A673 (cell line): ENCODE results near the gene HPS3. TPM values are rescaled to one million over a fixed set of nuclear protein-coding genes. Genes with fewer than 3 reads are reported as not detected.
"Not testable (repeated sequence)": the region's sequence is repeated elsewhere in the genome, so short reads cannot be mapped to it uniquely, and the experiment has no call there.

Experiments used
- BruUV-seq: library from RNA; stranded (reverse); fragments of 400-500 nt; replicated peaks from 2 replicates; lab custom pipeline; 2021; lab: Mats Ljungman, UMichigan
- CTCF ChIA-PET: fragments of 300-600 bp; sonication (Branson Sonifier 250); formaldehyde crosslinking; loops from one replicate; lab custom pipeline; 2022; ENCODE audit warnings: antibody characterized with exemption; lab: Charles Lee
- POLR2A ChIA-PET: fragments of 300-600 bp; sonication (Branson Sonifier 250); formaldehyde crosslinking; loops from one replicate; lab custom pipeline; 2022; ENCODE audit warnings: antibody characterized with exemption; ENCODE audit not compliant: low non-redundant PET; lab: Charles Lee
- DNase-seq: peaks from one replicate; pipeline ENCODE4 v3.0.0-alpha.2; 2015; ENCODE audit warnings: low spot score
- H3K27ac ChIP-seq: fragments of 200-600 bp; sonication (generic); 2 replicates; pipeline ENCODE4 v1.5.1; 2016; ENCODE audit warnings: mixed run types, low read depth, mild to moderate bottlenecking, mixed read lengths, antibody characterized with exemption, low read length; ENCODE audit not compliant: poor library complexity, severe bottlenecking
- H3K27me3 ChIP-seq: fragments of 200-600 bp; sonication (generic); replicated peaks from 2 replicates; pipeline ENCODE4 v1.6.1; 2017; ENCODE audit warnings: mixed run types, low read depth, mild to moderate bottlenecking, mixed read lengths, antibody characterized with exemption, low read length; ENCODE audit not compliant: insufficient read depth, poor library complexity
- H3K36me3 ChIP-seq: fragments of 200-600 bp; sonication (generic); 2 replicates; pipeline ENCODE4 v1.6.1; 2016; ENCODE audit warnings: mixed run types, mild to moderate bottlenecking, mixed read lengths, antibody characterized with exemption, low read length; ENCODE audit not compliant: insufficient read depth, poor library complexity, severe bottlenecking
- H3K4me1 ChIP-seq: fragments of 200-600 bp; sonication (generic); 2 replicates; pipeline ENCODE4 v1.6.1; 2017; ENCODE audit warnings: mixed run types, mild to moderate bottlenecking, mixed read lengths, antibody characterized with exemption, low read length; ENCODE audit not compliant: insufficient read depth, poor library complexity, severe bottlenecking
- H3K4me3 ChIP-seq: fragments of 200-600 bp; sonication (generic); 2 replicates; pipeline ENCODE4 v1.5.1; 2016; ENCODE audit warnings: low read depth, mixed run types, mild to moderate bottlenecking, mixed read lengths, low read length; ENCODE audit not compliant: poor library complexity, severe bottlenecking
- H3K9me3 ChIP-seq: fragments of 200-600 bp; sonication (generic); 2 replicates; pipeline ENCODE4 v1.6.1; 2016; ENCODE audit warnings: mixed run types, low read depth, mild to moderate bottlenecking, mixed read lengths, antibody characterized with exemption, low read length; ENCODE audit not compliant: poor library complexity, severe bottlenecking
- CTCF ChIP-seq: fragments of 300-800, 200-600 bp; sonication (generic); conservative IDR thresholded peaks from 2 replicates; pipeline ENCODE4 v1.5.1; 2017; ENCODE audit warnings: low read depth, mild to moderate bottlenecking, antibody characterized with exemption, low read length, moderate library complexity, mixed read lengths
- EZH2 ChIP-seq: fragments of 200-600 bp; sonication (generic); IDR thresholded peaks from 2 replicates; pipeline ENCODE4 v1.6.1; 2017; ENCODE audit warnings: borderline replicate concordance, low read depth, mild to moderate bottlenecking, mixed read lengths, antibody characterized with exemption, low read length; ENCODE audit not compliant: poor library complexity, severe bottlenecking
- intact Hi-C: fragments of 100-400 bp; cut with micrococcal nuclease; formaldehyde crosslinking; loops from one replicate; pipeline ENCODE4 v1.10.0; 2022; ENCODE audit not compliant: unreplicated experiment
- total RNA-seq: library from RNA; stranded (reverse); gene quantifications from 2 replicates; pipeline ENCODE4 v1.2.3, GENCODE V29; 2021

HPS3 gene
- total RNA-seq, 1 experiment from 2014 or later = 12.6 TPM

DNA sequence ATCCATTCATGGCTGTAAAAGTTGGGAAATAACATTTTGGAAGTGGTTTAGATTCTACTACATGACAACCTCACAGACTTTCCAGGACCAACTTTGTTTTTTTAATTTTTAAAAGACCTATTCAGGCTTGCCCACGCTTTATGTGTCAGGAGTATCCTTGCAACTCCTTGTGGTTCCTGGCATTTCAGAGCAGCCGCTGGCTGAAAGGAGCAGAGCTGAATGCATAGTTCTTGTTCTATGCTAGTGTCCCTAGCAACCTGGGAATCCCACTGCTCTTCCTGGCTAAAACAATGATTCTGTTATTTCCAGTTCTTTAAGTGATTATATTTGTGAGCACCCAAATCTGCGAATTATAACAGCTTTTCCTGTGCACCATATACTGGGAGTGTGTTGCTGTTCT is 57.3 kb downstream of the HPS3 start:
- Histone ChIP-seq H3K36me3 (no peaks in the 10 kb centered on the region), H3K9me3 (no peaks in the 10 kb centered on the region), H3K27ac (no peak overlapping the region), H3K4me1 (no peaks in the 10 kb centered on the region), H3K4me3 (no peak overlapping the region), H3K27me3 (no peaks in the 10 kb centered on the region)
- no peak for DNase-seq
- BruUV-seq = no TSS peak
- ChIA-PET POLR2A (no interaction called here), CTCF (no interaction called here)
- intact Hi-C loops = no loop called here
- TF ChIP-seq CTCF (no peak), EZH2 (no peak)

DNA sequence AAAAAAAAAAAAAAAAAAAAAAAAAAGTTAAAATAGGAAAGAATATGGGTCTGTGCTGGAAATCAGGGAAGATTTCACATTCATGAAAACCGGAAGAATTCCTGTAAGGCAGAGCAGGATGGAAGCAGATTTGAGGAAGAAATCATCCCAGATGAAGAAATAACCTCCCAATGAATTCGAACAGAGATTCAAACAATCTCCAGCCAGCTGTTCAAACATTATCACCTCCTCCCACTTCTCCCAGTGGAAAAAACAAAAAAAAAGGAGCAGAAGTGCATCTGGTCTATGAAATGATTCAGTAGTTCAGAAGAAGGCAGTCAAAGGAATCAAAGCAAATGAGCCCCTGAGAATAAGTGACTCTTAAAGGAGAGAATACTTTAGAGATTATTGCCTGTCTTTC is 59.1 kb downstream of the HPS3 start:
- CTCF ChIA-PET = no interaction called here
- intact Hi-C loops = no loop called here
- Histone ChIP-seq H3K9me3 (no peaks in the 10 kb centered on the region), H3K27ac (no peak overlapping the region), H3K4me1 (no peaks in the 10 kb centered on the region), H3K36me3 (no peaks in the 10 kb centered on the region), H3K4me3 (no peak overlapping the region), H3K27me3 (no peaks in the 10 kb centered on the region)
- BruUV-seq = no TSS peak
- DNase-seq = no peak
- TF ChIP-seq EZH2 = no peak
- no peak for TF ChIP-seq CTCF
- POLR2A ChIA-PET = no interaction called here

DNA sequence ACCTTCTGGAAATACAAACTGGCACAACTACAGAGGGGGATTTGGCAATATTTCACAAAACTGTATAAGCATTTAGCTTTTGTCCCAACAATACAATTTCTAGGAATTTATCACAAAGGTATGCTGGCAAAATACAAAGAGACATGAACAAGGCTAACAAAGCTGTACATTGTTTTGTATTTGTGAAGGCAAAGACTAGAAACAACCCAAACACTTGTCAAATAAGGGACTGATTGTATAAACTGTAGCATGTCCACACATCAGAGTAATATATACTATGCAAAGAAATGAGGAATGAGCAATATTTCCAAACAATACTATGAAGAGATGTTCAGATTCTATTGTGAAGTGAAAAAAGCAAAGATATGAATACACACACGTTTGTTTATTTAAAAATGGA is 65.8 kb downstream of the HPS3 start:
- DNase-seq = no peak
- Histone ChIP-seq H3K9me3 (no peaks in the 10 kb centered on the region), H3K4me3 (no peak overlapping the region), H3K27ac (no peak overlapping the region), H3K36me3 (no peaks in the 10 kb centered on the region), H3K27me3 (no peaks in the 10 kb centered on the region), H3K4me1 (peaks cover 9% of the 10 kb centered on the region)
- CTCF ChIA-PET = no interaction called here
- no TSS peak for BruUV-seq
- TF ChIP-seq EZH2 = no peak
- no peak for TF ChIP-seq CTCF
- intact Hi-C loops = no loop called here
- POLR2A ChIA-PET = no interaction called here

- H3K27ac ChIP-seq, DNase-seq, H3K4me1 ChIP-seq, H3K27me3 ChIP-seq, BruUV-seq, POLR2A ChIA-PET, intact Hi-C loops, H3K36me3 ChIP-seq, CTCF ChIA-PET, H3K4me3 ChIP-seq, H3K9me3 ChIP-seq: not testable (repeated sequence)
These were observed 67.6 kb downstream of the HPS3 start for GRCh38 chr3:149196805-149197592.
